HepG2 (cell line): ENCODE data around the gene AGT. TPM values are rescaled to one million over a fixed set of nuclear protein-coding genes. Genes with fewer than 3 reads are reported as not detected.

Source experiments
- CEBPG ChIP-seq: IDR thresholded peaks from 2 replicates; pipeline ENCODE4 v1.6.1; 2016
- FOXK1 ChIP-seq: sonication (generic); formaldehyde crosslinking; IDR thresholded peaks from 2 replicates; pipeline ENCODE4 v1.4.0; 2020; ENCODE audit warnings: low read depth, missing genetic modification reagents, borderline replicate concordance
- GABPA ChIP-seq, 2 experiments: IDR thresholded peaks; 2 replicates each; pipeline ENCODE4 v1.6.1; 2011 to 2016; ENCODE audit warnings: low read depth in 2 of 2, low read length in 1 of 2, missing biosample characterization in 1 of 2, missing genetic modification characterization in 1 of 2
- MIXL1 ChIP-seq: IDR thresholded peaks from 2 replicates; pipeline ENCODE4 v1.6.1; 2016
- ZNF160 ChIP-seq: sonication (generic); formaldehyde crosslinking; IDR thresholded peaks from 2 replicates; pipeline ENCODE4 v1.8.0; 2022; ENCODE audit warnings: mild to moderate bottlenecking, inconsistent platforms, missing genetic modification reagents
- ZNF562 ChIP-seq: sonication (generic); formaldehyde crosslinking; IDR thresholded peaks from 2 replicates; pipeline ENCODE4 v1.8.0; 2022; ENCODE audit warnings: missing genetic modification reagents, borderline replicate concordance
- ZNF614 ChIP-seq: IDR thresholded peaks from 2 replicates; pipeline ENCODE4 v1.6.1; 2018; ENCODE audit warnings: missing biosample characterization, missing genetic modification reagents, inconsistent platforms, borderline replicate concordance
- ZNF709 ChIP-seq: sonication (generic); formaldehyde crosslinking; IDR thresholded peaks from 2 replicates; pipeline ENCODE4 v1.5.0; 2020; ENCODE audit warnings: mild to moderate bottlenecking, missing genetic modification reagents
- ZNF781 ChIP-seq: sonication (generic); formaldehyde crosslinking; IDR thresholded peaks from 2 replicates; pipeline ENCODE4 v1.5.1; 2020; ENCODE audit warnings: borderline replicate concordance, mild to moderate bottlenecking, missing genetic modification reagents; ENCODE audit errors: not compliant biosample characterization
- ZSCAN31 ChIP-seq: sonication (generic); formaldehyde crosslinking; IDR thresholded peaks from 2 replicates; pipeline ENCODE4 v1.5.0; 2020; ENCODE audit warnings: low read depth, mild to moderate bottlenecking, missing genetic modification reagents
- polyA plus RNA-seq, 8 experiments: library from polyadenylated mRNA; depleted of rRNA in 3 of 8; stranded (reverse) in 7 of 8; unstranded in 1 of 8; fragments of >200 nt; fragmentation: Illumina TruSeq in 4 of 8; extraction: Trizol in 4 of 8; gene quantifications; 2 replicates each; pipeline versions ENCODE4 v1.2.1 to v1.2.3, GENCODE V29; 2011 to 2016; ENCODE audit warnings: low read depth in 4 of 8, missing spikeins in 1 of 8, mixed read lengths in 1 of 8; ENCODE audit not compliant: insufficient read depth in 1 of 8
- total RNA-seq, 5 experiments: library from RNA; depleted of rRNA; stranded (reverse); fragments of >200 nt; fragmentation: Illumina TruSeq; extraction: Trizol; gene quantifications; 2 replicates each; pipeline ENCODE4 v1.2.3, GENCODE V29; 2016; ENCODE audit warnings: low read depth in 1 of 5
- TF ChIP-seq, protein P1 (sequence below): sonication (generic); formaldehyde crosslinking; IDR thresholded peaks from 2 replicates; pipeline ENCODE4 v1.4.0; 2020; ENCODE audit warnings: missing genetic modification reagents, borderline replicate concordance
- TF ChIP-seq, protein P2 (sequence below): sonication (generic); formaldehyde crosslinking; IDR thresholded peaks from 2 replicates; pipeline ENCODE4 v1.4.0; 2020; ENCODE audit warnings: missing genetic modification reagents, borderline replicate concordance
- TF ChIP-seq, protein P3 (sequence below): sonication (generic); formaldehyde crosslinking; IDR thresholded peaks from 2 replicates; pipeline ENCODE4 v1.4.0; 2020; ENCODE audit warnings: mild to moderate bottlenecking, low read depth, missing genetic modification reagents
- TF ChIP-seq, protein P4 (sequence below): sonication (generic); formaldehyde crosslinking; IDR thresholded peaks from 2 replicates; pipeline ENCODE4 v1.4.0; 2020; ENCODE audit warnings: missing genetic modification reagents
- TF ChIP-seq, protein P5 (sequence below): sonication (generic); formaldehyde crosslinking; IDR thresholded peaks from 2 replicates; pipeline ENCODE4 v1.5.1; 2020; ENCODE audit warnings: mild to moderate bottlenecking, missing genetic modification reagents

AGT gene
- total and polyA plus RNA-seq, 2 of the 13 experiments (the other 11 are each of a cell fraction or from before 2014, with no cell fraction given) = 892 to 2,071 TPM

DNA sequence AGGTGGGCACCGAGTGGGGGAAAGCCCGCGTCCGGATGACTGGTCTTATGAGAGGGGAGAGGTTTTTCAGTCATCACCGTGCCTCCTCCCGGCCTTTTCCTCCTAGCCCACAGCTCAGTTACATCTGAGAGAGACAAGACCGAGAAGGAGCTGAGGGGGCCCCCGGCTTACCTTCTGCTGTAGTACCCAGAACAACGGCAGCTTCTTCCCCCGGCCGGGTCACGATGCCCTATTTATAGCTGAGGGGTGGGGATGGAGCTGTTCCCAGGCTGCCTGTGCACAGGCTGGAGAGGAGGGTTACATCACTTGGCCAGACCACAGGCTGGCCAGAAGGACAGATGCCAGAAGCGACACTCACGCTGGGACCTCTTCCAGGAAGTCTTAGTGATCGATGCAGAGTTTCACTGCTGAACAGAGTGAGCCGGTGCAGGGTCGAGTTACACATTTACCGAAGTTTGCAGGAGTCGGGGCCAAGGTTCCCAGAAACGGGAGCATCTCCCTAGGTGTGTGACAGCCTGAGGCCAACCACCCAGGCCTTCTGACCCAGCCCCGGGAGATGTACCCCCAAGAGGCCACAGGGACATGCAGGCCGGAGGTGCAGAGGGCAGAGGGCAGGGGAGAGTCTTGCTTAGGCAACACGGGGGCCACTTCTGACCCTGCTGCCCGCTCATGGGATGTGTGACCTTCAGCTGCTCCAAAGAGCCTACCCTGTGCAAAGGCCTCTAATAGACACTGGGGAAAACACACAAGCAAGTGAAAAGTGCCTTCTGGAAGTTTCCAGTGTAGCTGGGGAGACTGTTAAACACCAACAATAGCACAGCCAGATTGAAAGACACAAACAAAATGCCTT, at the start of gene AGT (continued):
- TF ChIP-seq, protein P1, sequence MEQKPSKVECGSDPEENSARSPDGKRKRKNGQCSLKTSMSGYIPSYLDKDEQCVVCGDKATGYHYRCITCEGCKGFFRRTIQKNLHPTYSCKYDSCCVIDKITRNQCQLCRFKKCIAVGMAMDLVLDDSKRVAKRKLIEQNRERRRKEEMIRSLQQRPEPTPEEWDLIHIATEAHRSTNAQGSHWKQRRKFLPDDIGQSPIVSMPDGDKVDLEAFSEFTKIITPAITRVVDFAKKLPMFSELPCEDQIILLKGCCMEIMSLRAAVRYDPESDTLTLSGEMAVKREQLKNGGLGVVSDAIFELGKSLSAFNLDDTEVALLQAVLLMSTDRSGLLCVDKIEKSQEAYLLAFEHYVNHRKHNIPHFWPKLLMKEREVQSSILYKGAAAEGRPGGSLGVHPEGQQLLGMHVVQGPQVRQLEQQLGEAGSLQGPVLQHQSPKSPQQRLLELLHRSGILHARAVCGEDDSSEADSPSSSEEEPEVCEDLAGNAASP (CRISPR knock-in tag) = peak; percentile 88
- TF ChIP-seq ZNF160 (CRISPR knock-in tag) (peak; percentile 56; the same call in 1 of the 2 replicates), ZSCAN31 (CRISPR knock-in tag) (peak; percentile 87; the same call in 1 of the 2 replicates), CEBPG (CRISPR knock-in tag) (peak; percentile 78), ZNF709 (peak; percentile 35), MIXL1 (CRISPR knock-in tag) (peak; percentile 71), ZNF614 (CRISPR knock-in tag) (peak; percentile 92), GABPA (IDR thresholded peaks at IDR 0.05; ENCODE audit: low read depth, low read length) (no peak), GABPA (CRISPR knock-in tag; IDR thresholded peaks at IDR 0.05; ENCODE audit: low read depth) (peak; percentile 79), FOXK1 (CRISPR knock-in tag) (peak; percentile 88), ZNF562 (CRISPR knock-in tag) (no peak), ZNF781 (CRISPR knock-in tag) (no peak)
- TF ChIP-seq, protein P2, sequence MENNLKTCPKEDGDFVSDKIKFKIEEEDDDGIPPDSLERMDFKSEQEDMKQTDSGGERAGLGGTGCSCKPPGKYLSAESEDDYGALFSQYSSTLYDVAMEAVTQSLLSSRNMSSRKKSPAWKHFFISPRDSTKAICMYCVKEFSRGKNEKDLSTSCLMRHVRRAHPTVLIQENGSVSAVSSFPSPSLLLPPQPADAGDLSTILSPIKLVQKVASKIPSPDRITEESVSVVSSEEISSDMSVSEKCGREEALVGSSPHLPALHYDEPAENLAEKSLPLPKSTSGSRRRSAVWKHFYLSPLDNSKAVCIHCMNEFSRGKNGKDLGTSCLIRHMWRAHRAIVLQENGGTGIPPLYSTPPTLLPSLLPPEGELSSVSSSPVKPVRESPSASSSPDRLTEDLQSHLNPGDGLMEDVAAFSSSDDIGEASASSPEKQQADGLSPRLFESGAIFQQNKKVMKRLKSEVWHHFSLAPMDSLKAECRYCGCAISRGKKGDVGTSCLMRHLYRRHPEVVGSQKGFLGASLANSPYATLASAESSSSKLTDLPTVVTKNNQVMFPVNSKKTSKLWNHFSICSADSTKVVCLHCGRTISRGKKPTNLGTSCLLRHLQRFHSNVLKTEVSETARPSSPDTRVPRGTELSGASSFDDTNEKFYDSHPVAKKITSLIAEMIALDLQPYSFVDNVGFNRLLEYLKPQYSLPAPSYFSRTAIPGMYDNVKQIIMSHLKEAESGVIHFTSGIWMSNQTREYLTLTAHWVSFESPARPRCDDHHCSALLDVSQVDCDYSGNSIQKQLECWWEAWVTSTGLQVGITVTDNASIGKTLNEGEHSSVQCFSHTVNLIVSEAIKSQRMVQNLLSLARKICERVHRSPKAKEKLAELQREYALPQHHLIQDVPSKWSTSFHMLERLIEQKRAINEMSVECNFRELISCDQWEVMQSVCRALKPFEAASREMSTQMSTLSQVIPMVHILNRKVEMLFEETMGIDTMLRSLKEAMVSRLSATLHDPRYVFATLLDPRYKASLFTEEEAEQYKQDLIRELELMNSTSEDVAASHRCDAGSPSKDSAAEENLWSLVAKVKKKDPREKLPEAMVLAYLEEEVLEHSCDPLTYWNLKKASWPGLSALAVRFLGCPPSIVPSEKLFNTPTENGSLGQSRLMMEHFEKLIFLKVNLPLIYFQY (CRISPR knock-in tag) = peak; percentile 82
- TF ChIP-seq, protein P3, sequence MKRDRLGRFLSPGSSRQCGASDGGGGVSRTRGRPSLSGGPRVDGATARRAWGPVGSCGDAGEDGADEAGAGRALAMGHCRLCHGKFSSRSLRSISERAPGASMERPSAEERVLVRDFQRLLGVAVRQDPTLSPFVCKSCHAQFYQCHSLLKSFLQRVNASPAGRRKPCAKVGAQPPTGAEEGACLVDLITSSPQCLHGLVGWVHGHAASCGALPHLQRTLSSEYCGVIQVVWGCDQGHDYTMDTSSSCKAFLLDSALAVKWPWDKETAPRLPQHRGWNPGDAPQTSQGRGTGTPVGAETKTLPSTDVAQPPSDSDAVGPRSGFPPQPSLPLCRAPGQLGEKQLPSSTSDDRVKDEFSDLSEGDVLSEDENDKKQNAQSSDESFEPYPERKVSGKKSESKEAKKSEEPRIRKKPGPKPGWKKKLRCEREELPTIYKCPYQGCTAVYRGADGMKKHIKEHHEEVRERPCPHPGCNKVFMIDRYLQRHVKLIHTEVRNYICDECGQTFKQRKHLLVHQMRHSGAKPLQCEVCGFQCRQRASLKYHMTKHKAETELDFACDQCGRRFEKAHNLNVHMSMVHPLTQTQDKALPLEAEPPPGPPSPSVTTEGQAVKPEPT (CRISPR knock-in tag) = no peak; the same call in 1 of the 2 replicates
- TF ChIP-seq, protein P4, sequence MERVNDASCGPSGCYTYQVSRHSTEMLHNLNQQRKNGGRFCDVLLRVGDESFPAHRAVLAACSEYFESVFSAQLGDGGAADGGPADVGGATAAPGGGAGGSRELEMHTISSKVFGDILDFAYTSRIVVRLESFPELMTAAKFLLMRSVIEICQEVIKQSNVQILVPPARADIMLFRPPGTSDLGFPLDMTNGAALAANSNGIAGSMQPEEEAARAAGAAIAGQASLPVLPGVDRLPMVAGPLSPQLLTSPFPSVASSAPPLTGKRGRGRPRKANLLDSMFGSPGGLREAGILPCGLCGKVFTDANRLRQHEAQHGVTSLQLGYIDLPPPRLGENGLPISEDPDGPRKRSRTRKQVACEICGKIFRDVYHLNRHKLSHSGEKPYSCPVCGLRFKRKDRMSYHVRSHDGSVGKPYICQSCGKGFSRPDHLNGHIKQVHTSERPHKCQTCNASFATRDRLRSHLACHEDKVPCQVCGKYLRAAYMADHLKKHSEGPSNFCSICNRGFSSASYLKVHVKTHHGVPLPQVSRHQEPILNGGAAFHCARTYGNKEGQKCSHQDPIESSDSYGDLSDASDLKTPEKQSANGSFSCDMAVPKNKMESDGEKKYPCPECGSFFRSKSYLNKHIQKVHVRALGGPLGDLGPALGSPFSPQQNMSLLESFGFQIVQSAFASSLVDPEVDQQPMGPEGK (CRISPR knock-in tag) = peak; percentile 99
- TF ChIP-seq, protein P5, sequence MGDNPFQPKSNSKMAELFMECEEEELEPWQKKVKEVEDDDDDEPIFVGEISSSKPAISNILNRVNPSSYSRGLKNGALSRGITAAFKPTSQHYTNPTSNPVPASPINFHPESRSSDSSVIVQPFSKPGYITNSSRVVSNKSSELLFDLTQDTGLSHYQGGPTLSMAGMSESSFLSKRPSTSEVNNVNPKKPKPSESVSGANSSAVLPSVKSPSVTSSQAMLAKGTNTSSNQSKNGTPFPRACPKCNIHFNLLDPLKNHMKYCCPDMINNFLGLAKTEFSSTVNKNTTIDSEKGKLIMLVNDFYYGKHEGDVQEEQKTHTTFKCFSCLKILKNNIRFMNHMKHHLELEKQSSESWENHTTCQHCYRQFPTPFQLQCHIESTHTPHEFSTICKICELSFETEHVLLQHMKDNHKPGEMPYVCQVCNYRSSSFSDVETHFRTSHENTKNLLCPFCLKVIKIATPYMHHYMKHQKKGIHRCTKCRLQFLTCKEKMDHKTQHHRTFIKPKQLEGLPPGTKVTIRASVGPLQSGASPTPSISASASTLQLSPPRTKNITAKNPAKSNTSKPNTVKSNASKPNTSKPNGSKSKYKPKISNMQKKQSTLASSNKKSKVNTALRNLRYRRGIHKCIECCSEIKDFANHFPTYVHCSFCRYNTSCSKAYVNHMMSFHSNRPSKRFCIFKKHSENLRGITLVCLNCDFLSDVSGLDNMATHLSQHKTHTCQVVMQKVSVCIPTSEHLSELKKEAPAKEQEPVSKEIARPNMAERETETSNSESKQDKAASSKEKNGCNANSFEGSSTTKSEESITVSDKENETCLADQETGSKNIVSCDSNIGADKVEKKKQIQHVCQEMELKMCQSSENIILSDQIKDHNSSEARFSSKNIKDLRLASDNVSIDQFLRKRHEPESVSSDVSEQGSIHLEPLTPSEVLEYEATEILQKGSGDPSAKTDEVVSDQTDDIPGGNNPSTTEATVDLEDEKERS (CRISPR knock-in tag) = peak; percentile 78
